Liver (tissue), 9 donors: ENCODE results near the gene CDIPT. TPM values are rescaled to one million over a fixed set of nuclear protein-coding genes. Genes with fewer than 3 reads are reported as not detected.

ENCODE experiments used
- DNase-seq: peaks from one replicate; pipeline ENCODE4 v3.0.0-alpha.2; 2017; ENCODE audit warnings: low spot score
- H3K27ac ChIP-seq, 2 donors: one replicate each; pipeline ENCODE4 v1.7.0; 2013; ENCODE audit warnings: inconsistent platforms in 2 of 2, low read length in 2 of 2, control low read depth in 1 of 2, low read depth in 1 of 2, mild to moderate bottlenecking in 1 of 2
- H3K27me3 ChIP-seq, 4 donors: one replicate each; pipeline versions ENCODE4 v1.6.1 to v1.7.0; 2013; ENCODE audit warnings: low read length in 3 of 4, inconsistent platforms in 1 of 4, mild to moderate bottlenecking in 1 of 4, moderate library complexity in 1 of 4; ENCODE audit not compliant: control insufficient read depth in 4 of 4, insufficient read depth in 4 of 4
- H3K36me3 ChIP-seq, 4 donors: one replicate each; pipeline versions ENCODE4 v1.6.1 to v1.7.0; 2013; ENCODE audit warnings: low read length in 3 of 4, mild to moderate bottlenecking in 3 of 4, low read depth in 1 of 4, moderate library complexity in 1 of 4; ENCODE audit not compliant: control insufficient read depth in 4 of 4, insufficient read depth in 3 of 4
- H3K4me1 ChIP-seq, 4 donors: one replicate each; pipeline versions ENCODE4 v1.6.1 to v1.7.0; 2013; ENCODE audit warnings: low read length in 3 of 4, mild to moderate bottlenecking in 3 of 4, moderate library complexity in 1 of 4; ENCODE audit not compliant: control insufficient read depth in 4 of 4, insufficient read depth in 4 of 4
- H3K4me3 ChIP-seq, 3 donors: one replicate each; pipeline versions ENCODE4 v1.6.1 to v1.7.0; 2013; ENCODE audit warnings: low read length in 3 of 3, control low read depth in 1 of 3, low read depth in 1 of 3, mild to moderate bottlenecking in 1 of 3
- H3K9ac ChIP-seq, 2 donors: one replicate each; pipeline ENCODE4 v1.7.0; 2013; ENCODE audit warnings: low read length in 2 of 2, mild to moderate bottlenecking in 2 of 2, moderate library complexity in 2 of 2, control low read depth in 1 of 2, low read depth in 1 of 2
- H3K9me3 ChIP-seq, 4 donors: one replicate each; pipeline versions ENCODE4 v1.6.1 to v1.7.0; 2013; ENCODE audit warnings: low read length in 3 of 4; ENCODE audit not compliant: control insufficient read depth in 4 of 4
- EGR1 ChIP-seq, 2 donors: IDR thresholded peaks; 2 replicates each; pipeline ENCODE4 v1.6.1; 2016 to 2018; ENCODE audit warnings: antibody characterized with exemption in 2 of 2, low read depth in 2 of 2
- FOXA1 ChIP-seq: IDR thresholded peaks from 2 replicates; pipeline ENCODE4 v1.6.1; 2016; ENCODE audit warnings: antibody characterized with exemption
- HNF4A ChIP-seq, 2 donors: conservative IDR thresholded peaks; 2 replicates each; pipeline ENCODE4 v1.6.1; 2016; ENCODE audit warnings: antibody characterized with exemption in 2 of 2, mild to moderate bottlenecking in 2 of 2
- HNF4G ChIP-seq: IDR thresholded peaks from 2 replicates; pipeline ENCODE4 v1.6.1; 2016; ENCODE audit warnings: antibody characterized with exemption
- JUND ChIP-seq, 2 donors: IDR thresholded peaks; 2 replicates each; pipeline ENCODE4 v1.6.1; 2016; ENCODE audit warnings: antibody characterized with exemption in 2 of 2
- NR2F2 ChIP-seq: IDR thresholded peaks from 2 replicates; pipeline ENCODE4 v1.6.1; 2016; ENCODE audit warnings: antibody characterized with exemption
- RAD21 ChIP-seq, 2 donors: IDR thresholded peaks; 2 replicates each; pipeline ENCODE4 v1.6.1; 2016; ENCODE audit warnings: antibody characterized with exemption in 2 of 2, mild to moderate bottlenecking in 2 of 2
- SP1 ChIP-seq: IDR thresholded peaks from 2 replicates; pipeline ENCODE4 v1.6.1; 2018; ENCODE audit warnings: antibody characterized with exemption, mild to moderate bottlenecking
- TAF1 ChIP-seq: conservative IDR thresholded peaks from 2 replicates; pipeline ENCODE4 v1.6.1; 2016; ENCODE audit warnings: antibody characterized with exemption, mild to moderate bottlenecking
- YY1 ChIP-seq: IDR thresholded peaks from 2 replicates; pipeline ENCODE4 v1.6.1; 2016; ENCODE audit warnings: antibody characterized with exemption, mild to moderate bottlenecking
- WGBS: extraction: QIAGEN DNeasy Blood & Tissue Kit; methylation state at CpG from one replicate; pipeline ENCODE4 v1.1.7; 2013; 5-methylcytosine and 5-hydroxymethylcytosine counted together
- polyA plus RNA-seq, 2 donors: library from polyadenylated mRNA; stranded (reverse) in 1 of 2; unstranded in 1 of 2; fragments of 200-250 nt in 1 of 2; fragments of >200 nt in 1 of 2; fragmentation: Nextera tagmentation in 1 of 2; extraction: Ambion mirVana in 1 of 2; gene quantifications; one replicate each; pipeline versions ENCODE4 v1.2.1 to v1.2.3, GENCODE V29; 2013 to 2015
- total RNA-seq, 2 donors: library from RNA; depleted of rRNA; stranded (reverse); fragments of >200 nt; gene quantifications; one replicate each; pipeline ENCODE4 v1.2.3, GENCODE V29; 2014
- TF ChIP-seq, protein P1 (sequence below): fragments of 150-350 bp; IDR thresholded peaks from 2 replicates; pipeline ENCODE4 v1.5.1; 2017; ENCODE audit warnings: improper control_type of control experiment, low read depth, low read length; ENCODE audit not compliant: missing input control
- TF ChIP-seq, protein P2 (sequence below): IDR thresholded peaks from 2 replicates; pipeline ENCODE4 v1.6.1; 2016; ENCODE audit warnings: antibody characterized with exemption
- TF ChIP-seq, protein P3 (sequence below): IDR thresholded peaks from 2 replicates; pipeline ENCODE4 v1.6.1; 2016; ENCODE audit warnings: antibody characterized with exemption
- TF ChIP-seq, protein P4 (sequence below): IDR thresholded peaks from 2 replicates; pipeline ENCODE4 v1.6.1; 2016; ENCODE audit warnings: antibody characterized with exemption, mild to moderate bottlenecking
- donor health status: healthy.
- donor health status: healthy.
- donor health status: healthy.
- donor health status: healthy.
- donor health status: healthy.

Gene CDIPT
- total and polyA plus RNA-seq, 4 donors: 31.4 to 102 (median 38.4) TPM

DNA sequence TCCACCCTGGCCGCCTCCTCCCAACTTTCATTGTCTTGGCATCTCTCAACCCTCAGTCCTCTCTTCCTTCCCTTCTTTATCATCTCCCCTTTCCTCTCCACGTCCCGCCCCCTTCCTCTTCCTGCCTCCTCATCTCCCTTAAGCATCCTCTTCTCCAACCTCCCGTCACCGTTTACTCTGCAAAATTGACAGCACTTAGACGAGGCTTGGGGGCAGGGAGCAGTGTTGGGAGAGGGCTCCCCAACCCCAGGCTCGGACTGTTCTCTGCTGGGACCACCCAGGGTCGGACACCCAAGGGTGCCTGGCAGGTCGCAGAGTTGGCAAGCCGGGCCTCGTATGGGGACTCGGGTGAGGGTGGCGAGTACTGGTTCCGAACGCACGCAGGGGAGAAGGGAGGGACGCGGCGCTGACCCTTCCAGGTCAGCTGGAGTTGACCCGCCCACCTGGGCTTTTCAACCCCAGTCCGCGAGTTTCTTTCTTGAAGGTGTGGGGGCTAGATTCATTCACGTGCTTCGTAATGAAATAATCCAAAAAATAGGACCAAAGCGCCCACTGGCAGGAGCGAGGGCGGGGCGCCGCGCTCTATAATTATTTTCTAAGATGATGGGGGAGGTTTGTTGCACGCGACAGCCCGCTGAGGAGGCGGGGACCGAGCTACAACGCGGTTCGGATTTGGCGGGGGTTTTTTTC lies 47.8 kb downstream of the CDIPT start:
- 14% methylated on average over 39 of the region's 39 CpGs for WGBS
- H3K36me3 ChIP-seq: peaks cover 0 to 9% (median 0%) of the 10 kb centered on the region in 4 donors
- H3K27ac ChIP-seq: peak overlapping the region; percentile 6 to 84
- peak overlapping the region in 2 of 3 donors; percentile 15 to 33 for H3K4me3 ChIP-seq
- no peak overlapping the region for H3K9ac ChIP-seq
- H3K27me3 ChIP-seq: no peaks in the 10 kb centered on the region
- no peak for DNase-seq
- H3K4me1 ChIP-seq: peaks cover 17 to 54% (median 39%) of the 10 kb centered on the region in 4 donors
- H3K9me3 ChIP-seq: no peaks in the 10 kb centered on the region
- no peak for TF ChIP-seq JUND (IDR thresholded peaks at IDR 0.05)
- no peak for TF ChIP-seq YY1
- TF ChIP-seq HNF4A (conservative IDR thresholded peaks at IDR 0.05): no peak
- TF ChIP-seq HNF4G: no peak
- TF ChIP-seq, protein P1, sequence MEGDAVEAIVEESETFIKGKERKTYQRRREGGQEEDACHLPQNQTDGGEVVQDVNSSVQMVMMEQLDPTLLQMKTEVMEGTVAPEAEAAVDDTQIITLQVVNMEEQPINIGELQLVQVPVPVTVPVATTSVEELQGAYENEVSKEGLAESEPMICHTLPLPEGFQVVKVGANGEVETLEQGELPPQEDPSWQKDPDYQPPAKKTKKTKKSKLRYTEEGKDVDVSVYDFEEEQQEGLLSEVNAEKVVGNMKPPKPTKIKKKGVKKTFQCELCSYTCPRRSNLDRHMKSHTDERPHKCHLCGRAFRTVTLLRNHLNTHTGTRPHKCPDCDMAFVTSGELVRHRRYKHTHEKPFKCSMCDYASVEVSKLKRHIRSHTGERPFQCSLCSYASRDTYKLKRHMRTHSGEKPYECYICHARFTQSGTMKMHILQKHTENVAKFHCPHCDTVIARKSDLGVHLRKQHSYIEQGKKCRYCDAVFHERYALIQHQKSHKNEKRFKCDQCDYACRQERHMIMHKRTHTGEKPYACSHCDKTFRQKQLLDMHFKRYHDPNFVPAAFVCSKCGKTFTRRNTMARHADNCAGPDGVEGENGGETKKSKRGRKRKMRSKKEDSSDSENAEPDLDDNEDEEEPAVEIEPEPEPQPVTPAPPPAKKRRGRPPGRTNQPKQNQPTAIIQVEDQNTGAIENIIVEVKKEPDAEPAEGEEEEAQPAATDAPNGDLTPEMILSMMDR: no peak
- no peak for TF ChIP-seq RAD21 (IDR thresholded peaks at IDR 0.05)
- TF ChIP-seq SP1: no peak
- TF ChIP-seq, protein P2, sequence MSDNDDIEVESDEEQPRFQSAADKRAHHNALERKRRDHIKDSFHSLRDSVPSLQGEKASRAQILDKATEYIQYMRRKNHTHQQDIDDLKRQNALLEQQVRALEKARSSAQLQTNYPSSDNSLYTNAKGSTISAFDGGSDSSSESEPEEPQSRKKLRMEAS: no peak

DNA sequence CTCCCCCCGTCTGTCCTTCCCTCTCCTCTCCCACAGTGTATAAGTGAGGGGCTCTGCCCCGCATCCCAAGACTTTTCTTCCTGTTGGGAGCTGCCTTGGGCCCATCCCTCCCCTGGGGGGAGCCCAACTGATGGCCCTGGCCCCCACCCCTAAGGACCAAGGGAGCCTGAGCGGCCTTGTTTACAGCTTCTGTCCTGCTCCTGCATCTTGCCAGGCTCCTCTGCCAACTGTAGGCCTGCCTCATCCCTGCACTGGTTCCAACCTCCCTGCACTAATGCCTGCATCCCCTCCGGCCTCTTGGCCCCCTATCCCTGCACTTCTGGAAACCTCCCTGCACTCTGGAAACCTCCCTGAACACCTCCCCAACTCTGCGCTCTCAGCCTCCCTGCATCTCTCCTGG lies 48.4 kb downstream of the CDIPT start:
- Histone ChIP-seq H3K4me3 (no peak overlapping the region), H3K9me3 (no peaks in the 10 kb centered on the region), H3K27ac (no peak overlapping the region), H3K36me3 (peaks cover 0 to 9% (median under 1%) of the 10 kb centered on the region in 4 donors), H3K27me3 (no peaks in the 10 kb centered on the region), H3K4me1 (peaks cover 15 to 51% (median 34%) of the 10 kb centered on the region in 4 donors), H3K9ac (no peak overlapping the region)
- DNase-seq: no peak
- TF ChIP-seq RAD21 (IDR thresholded peaks at IDR 0.05) (no peak), HNF4G (no peak), NR2F2 (no peak), SP1 (no peak), TAF1 (no peak), EGR1 (IDR thresholded peaks at IDR 0.05; ENCODE audit: low read depth in 2 of 2) (no peak), FOXA1 (no peak)
- TF ChIP-seq, protein P3, sequence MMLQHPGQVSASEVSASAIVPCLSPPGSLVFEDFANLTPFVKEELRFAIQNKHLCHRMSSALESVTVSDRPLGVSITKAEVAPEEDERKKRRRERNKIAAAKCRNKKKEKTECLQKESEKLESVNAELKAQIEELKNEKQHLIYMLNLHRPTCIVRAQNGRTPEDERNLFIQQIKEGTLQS: no peak
- TF ChIP-seq, protein P4, sequence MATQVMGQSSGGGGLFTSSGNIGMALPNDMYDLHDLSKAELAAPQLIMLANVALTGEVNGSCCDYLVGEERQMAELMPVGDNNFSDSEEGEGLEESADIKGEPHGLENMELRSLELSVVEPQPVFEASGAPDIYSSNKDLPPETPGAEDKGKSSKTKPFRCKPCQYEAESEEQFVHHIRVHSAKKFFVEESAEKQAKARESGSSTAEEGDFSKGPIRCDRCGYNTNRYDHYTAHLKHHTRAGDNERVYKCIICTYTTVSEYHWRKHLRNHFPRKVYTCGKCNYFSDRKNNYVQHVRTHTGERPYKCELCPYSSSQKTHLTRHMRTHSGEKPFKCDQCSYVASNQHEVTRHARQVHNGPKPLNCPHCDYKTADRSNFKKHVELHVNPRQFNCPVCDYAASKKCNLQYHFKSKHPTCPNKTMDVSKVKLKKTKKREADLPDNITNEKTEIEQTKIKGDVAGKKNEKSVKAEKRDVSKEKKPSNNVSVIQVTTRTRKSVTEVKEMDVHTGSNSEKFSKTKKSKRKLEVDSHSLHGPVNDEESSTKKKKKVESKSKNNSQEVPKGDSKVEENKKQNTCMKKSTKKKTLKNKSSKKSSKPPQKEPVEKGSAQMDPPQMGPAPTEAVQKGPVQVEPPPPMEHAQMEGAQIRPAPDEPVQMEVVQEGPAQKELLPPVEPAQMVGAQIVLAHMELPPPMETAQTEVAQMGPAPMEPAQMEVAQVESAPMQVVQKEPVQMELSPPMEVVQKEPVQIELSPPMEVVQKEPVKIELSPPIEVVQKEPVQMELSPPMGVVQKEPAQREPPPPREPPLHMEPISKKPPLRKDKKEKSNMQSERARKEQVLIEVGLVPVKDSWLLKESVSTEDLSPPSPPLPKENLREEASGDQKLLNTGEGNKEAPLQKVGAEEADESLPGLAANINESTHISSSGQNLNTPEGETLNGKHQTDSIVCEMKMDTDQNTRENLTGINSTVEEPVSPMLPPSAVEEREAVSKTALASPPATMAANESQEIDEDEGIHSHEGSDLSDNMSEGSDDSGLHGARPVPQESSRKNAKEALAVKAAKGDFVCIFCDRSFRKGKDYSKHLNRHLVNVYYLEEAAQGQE: no peak
- 86% methylated on average over 5 of the region's 5 CpGs for WGBS
